IMR-90 (cell line): Measurements from ENCODE around the gene ALKBH5. TPM values are rescaled to one million over a fixed set of nuclear protein-coding genes. Genes with fewer than 3 reads are reported as not detected.
A peak's percentile ranks its signal among the peaks of the same experiment; 100 is the strongest.

Experiments used
- ATAC-seq: fragments of 200-7000 bp; cut with Tn5 transposase; 2 replicates; pipeline ENCODE4 v1.9.1; 2020; ENCODE audit warnings: low read depth, mild to moderate bottlenecking, moderate library complexity
- BruUV-seq: library from RNA; stranded (reverse); fragments of 400-500 nt; replicated peaks from 2 replicates; lab custom pipeline; 2021; lab: Mats Ljungman, UMichigan
- CTCF ChIA-PET: fragments of 300-600 bp; formaldehyde crosslinking; extraction: SDS; loops from one replicate; lab custom pipeline; 2021; ENCODE audit warnings: antibody characterized with exemption; lab: Yijun Ruan, JAX
- POLR2A ChIA-PET: fragments of 300-600 bp; sonication (Branson Sonifier 250); formaldehyde crosslinking; loops from one replicate; lab custom pipeline; 2022; ENCODE audit warnings: antibody characterized with exemption; ENCODE audit not compliant: unreplicated experiment; lab: Charles Lee
- DNase-seq: peaks from one replicate; pipeline ENCODE4 v3.0.0; 2013
- H2AFZ ChIP-seq: replicated peaks from 2 replicates; pipeline ENCODE3; 2013; ENCODE audit warnings: low read length, mild to moderate bottlenecking; ENCODE audit not compliant: poor library complexity
- H2AK5ac ChIP-seq: 2 replicates; pipeline ENCODE4 v1.6.1; 2013; ENCODE audit warnings: low read depth, low read length, inconsistent platforms
- H2AK9ac ChIP-seq: replicated peaks from 2 replicates; pipeline ENCODE3; 2013; ENCODE audit warnings: mild to moderate bottlenecking, low read depth, low read length, moderate library complexity; ENCODE audit not compliant: poor library complexity
- H2BK120ac ChIP-seq: 2 replicates; pipeline ENCODE4 v1.6.1; 2013; ENCODE audit warnings: low read depth, low read length, inconsistent platforms
- H2BK15ac ChIP-seq: 3 replicates; pipeline ENCODE4 v1.6.1; 2013; ENCODE audit warnings: low read depth, low read length, inconsistent platforms
- H2BK20ac ChIP-seq: 2 replicates; pipeline ENCODE4 v1.6.1; 2013; ENCODE audit warnings: low read depth, mild to moderate bottlenecking, inconsistent platforms, low read length, moderate library complexity
- H2BK5ac ChIP-seq: 2 replicates; pipeline ENCODE4 v1.6.1; 2013; ENCODE audit warnings: mild to moderate bottlenecking, low read depth, low read length, inconsistent platforms; ENCODE audit not compliant: poor library complexity, severe bottlenecking
- H3K14ac ChIP-seq: replicated peaks from 2 replicates; pipeline ENCODE4 v1.6.1; 2013; ENCODE audit warnings: low read depth, low read length, inconsistent platforms
- H3K18ac ChIP-seq: 2 replicates; pipeline ENCODE4 v1.6.1; 2013; ENCODE audit warnings: low read depth, low read length, control low read depth
- H3K23ac ChIP-seq: 2 replicates; pipeline ENCODE4 v1.6.1; 2013; ENCODE audit warnings: low read depth, low read length, inconsistent platforms
- H3K27ac ChIP-seq: 2 replicates; pipeline ENCODE4 v1.5.1; 2013; ENCODE audit warnings: mild to moderate bottlenecking, control low read depth, low read length; ENCODE audit not compliant: insufficient read depth
- H3K27me3 ChIP-seq: 2 replicates; pipeline ENCODE4 v1.6.1; 2013; ENCODE audit warnings: low read length; ENCODE audit not compliant: control insufficient read depth, insufficient read depth
- H3K36me3 ChIP-seq: 2 replicates; pipeline ENCODE4 v1.6.1; 2013; ENCODE audit warnings: low read length, mixed read lengths; ENCODE audit not compliant: control insufficient read depth, insufficient read depth
- H3K4ac ChIP-seq: 2 replicates; pipeline ENCODE4 v1.6.1; 2013; ENCODE audit warnings: low read depth, low read length, inconsistent platforms
- H3K4me1 ChIP-seq: 2 replicates; pipeline ENCODE4 v1.6.1; 2013; ENCODE audit warnings: low read length, mixed read lengths; ENCODE audit not compliant: control insufficient read depth, insufficient read depth
- H3K4me2 ChIP-seq: 2 replicates; pipeline ENCODE4 v1.6.1; 2013; ENCODE audit warnings: low read depth, mild to moderate bottlenecking, control low read depth, low read length, moderate library complexity
- H3K4me3 ChIP-seq: 2 replicates; pipeline ENCODE4 v1.5.1; 2013; ENCODE audit warnings: low read depth, mild to moderate bottlenecking, control low read depth, low read length, moderate library complexity; ENCODE audit not compliant: insufficient read depth
- H3K56ac ChIP-seq: 2 replicates; pipeline ENCODE4 v1.6.1; 2013; ENCODE audit warnings: low read length, inconsistent platforms; ENCODE audit not compliant: insufficient read depth; ENCODE audit errors: extremely low read depth
- H3K79me1 ChIP-seq, 2 experiments: 2 replicates each; pipeline ENCODE4 v1.6.1; 2013; ENCODE audit warnings: low read length in 2 of 2, inconsistent platforms in 1 of 2, low read depth in 1 of 2
- H3K9ac ChIP-seq: 2 replicates; pipeline ENCODE4 v1.6.1; 2013; ENCODE audit warnings: low read depth, low read length, control low read depth
- H3K9me1 ChIP-seq: 2 replicates; pipeline ENCODE4 v1.6.1; 2013; ENCODE audit warnings: low read length, inconsistent platforms; ENCODE audit not compliant: insufficient read depth
- H3K9me3 ChIP-seq: 2 replicates; pipeline ENCODE4 v1.6.1; 2013; ENCODE audit warnings: low read length; ENCODE audit not compliant: control insufficient read depth, insufficient read depth
- H4K20me1 ChIP-seq: 2 replicates; pipeline ENCODE4 v1.6.1; 2013; ENCODE audit warnings: low read length, inconsistent platforms; ENCODE audit not compliant: insufficient read depth
- H4K5ac ChIP-seq: 2 replicates; pipeline ENCODE4 v1.6.1; 2013; ENCODE audit warnings: mild to moderate bottlenecking, low read depth, low read length, control low read depth
- H4K8ac ChIP-seq, 2 experiments: 2 replicates each; pipeline ENCODE4 v1.6.1; 2013; ENCODE audit warnings: low read depth in 2 of 2, low read length in 2 of 2, control low read depth in 1 of 2, inconsistent platforms in 1 of 2
- H4K91ac ChIP-seq: 2 replicates; pipeline ENCODE4 v1.6.1; 2013; ENCODE audit warnings: low read depth, low read length, inconsistent platforms; ENCODE audit not compliant: insufficient read depth
- CHD1 ChIP-seq: IDR thresholded peaks from 2 replicates; pipeline ENCODE4 v1.6.1; 2012; ENCODE audit warnings: low read depth, low read length, improper control_type of control experiment
- CTCF ChIP-seq: conservative IDR thresholded peaks from 2 replicates; pipeline ENCODE4 v1.5.1; 2012; ENCODE audit warnings: mild to moderate bottlenecking, low read depth, low read length, improper control_type of control experiment
- MAZ ChIP-seq: IDR thresholded peaks from 2 replicates; pipeline ENCODE4 v1.6.1; 2012; ENCODE audit warnings: low read depth, mild to moderate bottlenecking, low read length, improper control_type of control experiment, moderate library complexity, borderline replicate concordance
- MXI1 ChIP-seq: IDR thresholded peaks from 2 replicates; pipeline ENCODE4 v1.6.1; 2012; ENCODE audit warnings: low read depth, mild to moderate bottlenecking, low read length, moderate library complexity, borderline replicate concordance
- POLR2A ChIP-seq: IDR thresholded peaks from 2 replicates; pipeline ENCODE4 v1.6.1; 2012; ENCODE audit warnings: mild to moderate bottlenecking, low read depth, low read length
- SMC3 ChIP-seq: fragments of 150-350 bp; IDR thresholded peaks from 2 replicates; pipeline ENCODE4 v1.6.1; 2016; ENCODE audit warnings: low read depth, mild to moderate bottlenecking, antibody characterized with exemption, low read length, moderate library complexity
- WGBS, 2 experiments: methylation state at CpG; one replicate each; pipeline versions ENCODE4 v1.1.5 to v1.1.7; 2013; ENCODE audit warnings: missing lambda C conversion rate in 2 of 2; ENCODE audit not compliant: insufficient read length in 1 of 2; ENCODE audit errors: extremely low coverage in 2 of 2; 5-methylcytosine and 5-hydroxymethylcytosine counted together
- dilution Hi-C: fragments of 300-500 bp; cut with HindIII; formaldehyde crosslinking; loops from one replicate; pipeline ENCODE4 v1.14.3; 2018; ENCODE audit warnings: low sequenced_read_pairs; ENCODE audit not compliant: unreplicated experiment
- in situ Hi-C: fragments of 300-500 bp; cut with MboI; formaldehyde crosslinking; loops from 3 replicates; pipeline ENCODE4 v1.14.3; 2019; ENCODE audit warnings: low sequenced_read_pairs, inconsistent platforms, mixed read lengths
- intact Hi-C: fragments of 100-400 bp; cut with micrococcal nuclease; formaldehyde crosslinking; loops from 2 replicates; pipeline ENCODE4 v1.10.0; 2022
- polyA plus RNA-seq, 3 experiments: library from polyadenylated mRNA; depleted of rRNA; stranded (reverse); fragments of >200 nt; gene quantifications; 2 replicates each; pipeline ENCODE4 v1.2.3, GENCODE V29; 2012; ENCODE audit warnings: low replicate concordance in 1 of 3
- total RNA-seq: library from RNA; depleted of rRNA; stranded (reverse); fragments of >200 nt; gene quantifications from 2 replicates; pipeline ENCODE4 v1.2.3, GENCODE V29; 2012

ALKBH5 gene
- total and polyA plus RNA-seq, 2 of the 4 experiments (the other 2 are of a cell fraction) = 57.6 to 79.6 TPM

- peak overlapping the region; percentile 52 for H3K4me3 ChIP-seq
- H2BK15ac ChIP-seq = peak overlapping the region; percentile 97; the same call in 2 of the 3 replicates
- peaks cover 10% of the 10 kb centered on the region for H3K36me3 ChIP-seq
- peak overlapping the region; percentile 94 for H2AK9ac ChIP-seq
- ChIA-PET POLR2A (interaction anchor here (1.1 kb wide), 1 partner anchor 11 kb away, joined by 3 read pairs; no protein-coding TSS in a partner anchor), CTCF (interaction anchor here (1.8 kb wide), 1 partner anchor 9 kb away, joined by 4 read pairs; no protein-coding TSS in a partner anchor)
- peaks cover 25% of the 10 kb centered on the region for H3K4me1 ChIP-seq
- H3K23ac ChIP-seq = peak overlapping the region; percentile 88
- no TSS peak for BruUV-seq
- H2AK5ac ChIP-seq = peak overlapping the region; percentile 97; the same call in 1 of the 2 replicates
- in situ Hi-C loops (no loop called here), dilution Hi-C loops (no loop called here), intact Hi-C loops (loop anchor here (2.0 to 5.0 kb wide), 2 partner anchors 42 to 86 kb away; no protein-coding TSS in a partner anchor)
- H2BK20ac ChIP-seq = no peak overlapping the region
- peak overlapping the region; percentile 98 for H3K56ac ChIP-seq
- WGBS, 2 experiments = 2% methylated on average over 26 of the region's 33 CpGs; no CpG with 5 or more reads in 1 of the 2 experiments
- ATAC-seq = peak; percentile 52
- TF ChIP-seq CTCF (0 out of 2 replicates have a peak, but pooled peaks have one; percentile 4), SMC3 (no peak), POLR2A (peak; percentile 85), MXI1 (peak; percentile 26; the same call in 1 of the 2 replicates), MAZ (peak; percentile 87; the same call in 1 of the 2 replicates), CHD1 (no peak)
- peak overlapping the region; percentile 66 for H3K4me2 ChIP-seq
- H3K27me3 ChIP-seq = no peaks in the 10 kb centered on the region
- H3K4ac ChIP-seq = peak overlapping the region; percentile 93
- peaks cover 7 to 42% of the 10 kb centered on the region in 2 experiments; a peak in 3 of 4 replicates for H3K79me1 ChIP-seq
- peak overlapping the region; percentile 88 for H3K18ac ChIP-seq
- H2AFZ ChIP-seq = peak overlapping the region; percentile 97
- peak overlapping the region; percentile 80 for H2BK120ac ChIP-seq
- peak overlapping the region; percentile 99 for H4K5ac ChIP-seq
- peak; percentile 78 for DNase-seq
- H2BK5ac ChIP-seq = peak overlapping the region; percentile 93
- H4K91ac ChIP-seq = peak overlapping the region; percentile 97
- H3K14ac ChIP-seq = peak overlapping the region; percentile 97
- H4K8ac ChIP-seq = peak overlapping the region; percentile 99
- peak overlapping the region; percentile 87 for H3K9ac ChIP-seq
- peaks cover 30% of the 10 kb centered on the region for H3K9me1 ChIP-seq
- no peaks in the 10 kb centered on the region for H3K9me3 ChIP-seq
- peaks cover 39% of the 10 kb centered on the region for H4K20me1 ChIP-seq
- H3K27ac ChIP-seq = peak overlapping the region; percentile 95
Observed at GRCh38 chr17:18182978-18183333, 672 bp upstream of the ALKBH5 start.
